H1 (cell line): ENCODE data around the gene PLPP2. TPM values are rescaled to one million over a fixed set of nuclear protein-coding genes. Genes with fewer than 3 reads are reported as not detected.
A peak's percentile ranks its signal among the peaks of the same experiment; 100 is the strongest.

Experiments used
- CTCF ChIA-PET: fragments of 300-600 bp; sonication (Branson Sonifier 250); formaldehyde crosslinking; loops from one replicate; lab custom pipeline; 2021; ENCODE audit not compliant: partially characterized antibody; lab: Charles Lee
- POLR2A ChIA-PET: fragments of 300-600 bp; sonication (Branson Sonifier 250); formaldehyde crosslinking; loops from one replicate; lab custom pipeline; 2021; ENCODE audit warnings: inconsistent platforms; ENCODE audit not compliant: partially characterized antibody; lab: Charles Lee
- DNase-seq, 2 experiments: peaks; one replicate each; pipeline versions ENCODE4 v3.0.0 to v3.0.0-alpha.2; 2010 to 2022; ENCODE audit warnings: low spot score in 2 of 2, low read depth in 1 of 2, mixed read lengths in 1 of 2
- FAIRE-seq: peaks from 2 replicates; lab custom pipeline; 2011; peaks lifted over from hg19 to GRCh38; lab: Jason Lieb, UNC
- H2AFZ ChIP-seq: 2 replicates; pipeline ENCODE4 v1.8.1; 2012; ENCODE audit warnings: low read length, inconsistent platforms
- H2AK5ac ChIP-seq: 2 replicates; pipeline ENCODE4 v1.6.1; 2013; ENCODE audit warnings: low read depth, low read length
- H2BK120ac ChIP-seq: replicated peaks from 2 replicates; pipeline ENCODE3; 2013; ENCODE audit warnings: low read depth, low read length, inconsistent platforms
- H2BK12ac ChIP-seq: 2 replicates; pipeline ENCODE4 v1.6.1; 2013; ENCODE audit warnings: low read depth, low read length
- H2BK15ac ChIP-seq: 2 replicates; pipeline ENCODE4 v1.6.1; 2013; ENCODE audit warnings: low read length
- H2BK20ac ChIP-seq: 2 replicates; pipeline ENCODE4 v1.6.1; 2013; ENCODE audit warnings: low read length
- H2BK5ac ChIP-seq: 2 replicates; pipeline ENCODE4 v1.6.1; 2013; ENCODE audit warnings: low read depth, low read length
- H3K14ac ChIP-seq: 2 replicates; pipeline ENCODE4 v1.6.1; 2013; ENCODE audit warnings: inconsistent platforms; ENCODE audit not compliant: insufficient read length
- H3K18ac ChIP-seq: 2 replicates; pipeline ENCODE4 v1.6.1; 2013; ENCODE audit warnings: low read length; ENCODE audit errors: extremely low read depth
- H3K23ac ChIP-seq: 2 replicates; pipeline ENCODE4 v1.6.1; 2013; ENCODE audit warnings: inconsistent platforms; ENCODE audit not compliant: insufficient read length
- H3K23me2 ChIP-seq: 2 replicates; pipeline ENCODE4 v1.6.1; 2013; ENCODE audit warnings: low read depth, low read length
- H3K27ac ChIP-seq: 2 replicates; pipeline ENCODE4 v1.6.1; 2011; ENCODE audit warnings: low read depth, low read length, inconsistent platforms
- H3K27me3 ChIP-seq, 4 experiments: replicated peaks in 1 of 4; 1 replicate in 1 of 4; 2 replicates in 3 of 4; pipeline versions ENCODE4 v1.6.1 to v1.8.1; 2011 to 2013; ENCODE audit warnings: low read length in 3 of 4, mild to moderate bottlenecking in 3 of 4, inconsistent platforms in 2 of 4, mixed read lengths in 2 of 4, moderate library complexity in 1 of 4; ENCODE audit not compliant: control insufficient read depth in 3 of 4, insufficient read depth in 3 of 4; ENCODE audit errors: extremely low read depth in 1 of 4
- H3K36me3 ChIP-seq, 4 experiments: 2 replicates each; pipeline versions ENCODE4 v1.6.1 to v1.8.1; 2011 to 2013; ENCODE audit warnings: mild to moderate bottlenecking in 4 of 4, low read length in 3 of 4, moderate library complexity in 2 of 4, control low read depth in 1 of 4, inconsistent platforms in 1 of 4; ENCODE audit not compliant: insufficient read depth in 4 of 4, control insufficient read depth in 2 of 4
- H3K4ac ChIP-seq: replicated peaks from 2 replicates; pipeline ENCODE3; 2013; ENCODE audit warnings: low read length, low read depth, mixed read lengths, inconsistent platforms; ENCODE audit not compliant: insufficient read length
- H3K4me1 ChIP-seq, 4 experiments: replicated peaks in 1 of 4; 1 replicate in 1 of 4; 2 replicates in 3 of 4; pipeline versions ENCODE4 v1.6.1 to v1.8.1; 2011 to 2013; ENCODE audit warnings: low read length in 3 of 4, inconsistent platforms in 2 of 4, mixed read lengths in 1 of 4; ENCODE audit not compliant: insufficient read depth in 4 of 4, control insufficient read depth in 3 of 4
- H3K4me2 ChIP-seq, 2 experiments: 2 replicates each; pipeline versions ENCODE4 v1.6.1 to v1.8.1; 2011 to 2013; ENCODE audit warnings: low read depth in 2 of 2, low read length in 2 of 2, control low read depth in 1 of 2, inconsistent platforms in 1 of 2, mild to moderate bottlenecking in 1 of 2; ENCODE audit not compliant: insufficient read depth in 1 of 2
- H3K4me3 ChIP-seq, 4 experiments: fragments of 200-600, 300-600 bp in 1 of 4; sonication (generic), shearing (Covaris generic), sonication (Bioruptor Twin) in 1 of 4; 2 replicates each; pipeline versions ENCODE4 v1.5.1 to v1.8.1; 2011 to 2016; ENCODE audit warnings: low read length in 4 of 4, low read depth in 3 of 4, control low read depth in 2 of 4, inconsistent platforms in 2 of 4, mild to moderate bottlenecking in 2 of 4, mixed read lengths in 1 of 4, moderate library complexity in 1 of 4; ENCODE audit not compliant: insufficient read depth in 2 of 4; ENCODE audit errors: extremely low read depth in 1 of 4
- H3K56ac ChIP-seq: replicated peaks from 2 replicates; pipeline ENCODE3; 2013; ENCODE audit warnings: low read depth, mild to moderate bottlenecking, mixed read lengths, low read length, inconsistent platforms; ENCODE audit not compliant: insufficient read length
- H3K79me1 ChIP-seq: 2 replicates; pipeline ENCODE4 v1.6.1; 2013; ENCODE audit warnings: low read depth, low read length, control low read depth
- H3K79me2 ChIP-seq, 2 experiments: 2 replicates each; pipeline versions ENCODE4 v1.6.1 to v1.8.1; 2012 to 2013; ENCODE audit warnings: low read length in 2 of 2, mild to moderate bottlenecking in 2 of 2, inconsistent platforms in 1 of 2; ENCODE audit not compliant: insufficient read depth in 2 of 2, control insufficient read depth in 1 of 2
- H3K9ac ChIP-seq, 4 experiments: replicated peaks in 1 of 4; 1 replicate in 1 of 4; 2 replicates in 3 of 4; pipeline versions ENCODE4 v1.6.1 to v1.8.1; 2011 to 2013; ENCODE audit warnings: low read depth in 3 of 4, low read length in 3 of 4, control low read depth in 2 of 4, mild to moderate bottlenecking in 2 of 4, moderate library complexity in 2 of 4, inconsistent platforms in 1 of 4; ENCODE audit errors: extremely low read depth in 1 of 4
- H3K9me3 ChIP-seq, 2 experiments: 2 replicates each; pipeline versions ENCODE4 v1.6.1 to v1.8.1; 2012 to 2013; ENCODE audit warnings: mild to moderate bottlenecking in 2 of 2, moderate library complexity in 2 of 2, control low read depth in 1 of 2, inconsistent platforms in 1 of 2, low read depth in 1 of 2, low read length in 1 of 2, mixed read lengths in 1 of 2; ENCODE audit not compliant: insufficient read depth in 2 of 2
- H4K20me1 ChIP-seq, 2 experiments: replicated peaks in 1 of 2; 2 replicates each; pipeline versions ENCODE3 to v1.8.1; 2011 to 2013; ENCODE audit warnings: inconsistent platforms in 2 of 2, low read length in 2 of 2, mild to moderate bottlenecking in 1 of 2; ENCODE audit not compliant: insufficient read depth in 2 of 2, control insufficient read depth in 1 of 2
- H4K5ac ChIP-seq: 2 replicates; pipeline ENCODE4 v1.6.1; 2013; ENCODE audit warnings: low read length, low read depth, mixed read lengths, inconsistent platforms; ENCODE audit not compliant: insufficient read length
- H4K8ac ChIP-seq: 2 replicates; pipeline ENCODE4 v1.8.0; 2013; ENCODE audit warnings: mild to moderate bottlenecking, moderate library complexity, low read length, inconsistent platforms; ENCODE audit not compliant: insufficient read depth; ENCODE audit errors: extremely low read depth
- H4K91ac ChIP-seq: replicated peaks from 2 replicates; pipeline ENCODE3; 2013; ENCODE audit warnings: low read length, mixed read lengths, inconsistent platforms; ENCODE audit not compliant: insufficient read length
- BCL11A ChIP-seq, 2 experiments: IDR thresholded peaks; one replicate each; pipeline ENCODE4 v1.6.1; 2011; ENCODE audit warnings: low read depth in 2 of 2, low read length in 2 of 2, mild to moderate bottlenecking in 2 of 2
- CHD2 ChIP-seq: IDR thresholded peaks from 2 replicates; pipeline ENCODE4 v1.6.1; 2012; ENCODE audit warnings: low read length, improper control_type of control experiment
- CREB1 ChIP-seq: IDR thresholded peaks from 2 replicates; pipeline ENCODE4 v1.6.1; 2012; ENCODE audit warnings: inconsistent platforms
- MAFK ChIP-seq: IDR thresholded peaks from 2 replicates; pipeline ENCODE4 v1.6.1; 2012; ENCODE audit warnings: low read depth, mild to moderate bottlenecking, improper control_type of control experiment, low read length
- POU5F1 ChIP-seq: IDR thresholded peaks from 2 replicates; pipeline ENCODE4 v1.6.1; 2011; ENCODE audit warnings: low read depth, mild to moderate bottlenecking, low read length, moderate library complexity
- SAP30 ChIP-seq: fragments of 300-600 bp; sonication (generic); IDR thresholded peaks from 2 replicates; pipeline ENCODE4 v1.7.1; 2012; ENCODE audit warnings: low read length, moderate library complexity, mild to moderate bottlenecking, inconsistent platforms; ENCODE audit not compliant: insufficient read depth, insufficient replicate concordance
- SIRT6 ChIP-seq: IDR thresholded peaks from one replicate; pipeline ENCODE4 v1.7.1; 2012; ENCODE audit warnings: low read length, inconsistent platforms
- SIX5 ChIP-seq: IDR thresholded peaks from 2 replicates; pipeline ENCODE4 v1.6.1; 2011; ENCODE audit warnings: mild to moderate bottlenecking, low read depth, low read length
- SP1 ChIP-seq: IDR thresholded peaks from 2 replicates; pipeline ENCODE4 v1.6.1; 2011; ENCODE audit warnings: low read depth, low read length
- SUZ12 ChIP-seq: fragments of 200-600 bp; sonication (generic); IDR thresholded peaks from 2 replicates; pipeline ENCODE4 v1.6.1; 2012; ENCODE audit warnings: mild to moderate bottlenecking, inconsistent platforms, low read length, moderate library complexity, mixed read lengths
- YY1 ChIP-seq: IDR thresholded peaks from 2 replicates; pipeline ENCODE4 v1.6.1; 2011; ENCODE audit warnings: low read depth, mild to moderate bottlenecking, low read length
- WGBS, 2 experiments: shearing (Covaris generic) in 1 of 2; methylation state at CpG; one replicate each; pipeline versions ENCODE4 v1.1.6 to v1.1.7; 2013 to 2015; ENCODE audit warnings: low lambda C conversion rate in 2 of 2, mixed read lengths in 2 of 2, inconsistent platforms in 1 of 2, low coverage in 1 of 2, missing lambda C conversion rate in 1 of 2; ENCODE audit not compliant: insufficient replicate concordance in 2 of 2, insufficient coverage in 1 of 2, insufficient read length in 1 of 2; ENCODE audit errors: extremely low coverage in 1 of 2, missing lambda C conversion rate in 1 of 2; 5-methylcytosine and 5-hydroxymethylcytosine counted together
- polyA plus RNA-seq, 7 experiments: library from polyadenylated mRNA; depleted of rRNA in 3 of 7; stranded (reverse) in 5 of 7; unstranded in 2 of 7; fragments of >200 nt in 5 of 7; fragments of 200-250 nt in 2 of 7; gene quantifications; 1 replicate in 5 of 7; 2 replicates in 1 of 7; 4 replicates in 1 of 7; pipeline versions ENCODE4 v1.2.1 to v1.2.3, GENCODE V29; 2011 to 2013; ENCODE audit warnings: missing spikeins in 2 of 7, mixed read lengths in 2 of 7
- total RNA-seq: library from RNA; stranded (reverse); fragmentation: NEBNext Ultra II Directional; extraction: Animal tissue kit (Norgen Biotek cat#: 25700); gene quantifications from 2 replicates; pipeline ENCODE4 v1.2.1, GENCODE V29; 2021

PLPP2 gene
- total and polyA plus RNA-seq, 2 of the 8 experiments (the other 6 are each of a cell fraction or from before 2014, with no cell fraction given) = 101 to 195 TPM

- Histone ChIP-seq H3K14ac (no peak overlapping the region), H2AFZ (no peak overlapping the region), H3K56ac (no peak overlapping the region), H2BK15ac (peak overlapping the region; percentile 75; the same call in 1 of the 2 replicates), H3K23me2 (peaks cover 2% of the 10 kb centered on the region; the same call in 1 of the 2 replicates), H4K91ac (peak overlapping the region; percentile 97), H2BK120ac (peak overlapping the region; percentile 30), H3K27ac (peak overlapping the region; percentile 59), H3K4ac (peak overlapping the region; percentile 30), H2AK5ac (peak overlapping the region; percentile 87), H3K9ac (no peak overlapping the region; a peak in 1 of 7 replicates), H3K4me1 (peaks cover 7 to 23% (median 18%) of the 10 kb centered on the region in 4 experiments), H3K23ac (no peak overlapping the region), H4K5ac (peak overlapping the region; percentile 17), H3K18ac (peak overlapping the region; percentile 94), H3K4me2 (peak overlapping the region; percentile 28 to 49), H4K8ac (0 out of 2 replicates have a peak overlapping the region, but pooled peaks have one; percentile 4), H2BK5ac (peak overlapping the region; percentile 89; the same call in 1 of the 2 replicates), H3K79me2 (peaks cover 0 to 23% of the 10 kb centered on the region in 2 experiments; a peak in 3 of 4 replicates), H2BK12ac (peak overlapping the region; percentile 98), H2BK20ac (peak overlapping the region; percentile 55; the same call in 1 of the 2 replicates), H3K36me3 (peaks cover 0 to 12% (median 2%) of the 10 kb centered on the region in 4 experiments; a peak in 5 of 8 replicates), H4K20me1 (no peaks in the 10 kb centered on the region), H3K79me1 (peaks cover 3% of the 10 kb centered on the region; the same call in 1 of the 2 replicates), H3K9me3 (peaks cover 0 to 13% of the 10 kb centered on the region in 2 experiments; a peak in 1 of 4 replicates), H3K27me3 (peaks cover 0 to 6% (median 4%) of the 10 kb centered on the region in 4 experiments; a peak in 3 of 7 replicates), H3K4me3 (peak overlapping the region in 1 of 4 experiments; percentile 70; a peak in 1 of 8 replicates)
- WGBS, 2 experiments = 74% methylated on average over 10 of the region's 10 CpGs; no CpG with 5 or more reads in 1 of the 2 experiments
- FAIRE-seq = no peak
- CTCF ChIA-PET = interaction anchor here (1.0 kb wide), 1 partner anchor 22 kb away, joined by 4 read pairs; no protein-coding TSS in a partner anchor
- no peak for DNase-seq
- no peak for TF ChIP-seq YY1
- TF ChIP-seq SAP30 = no peak
- no peak for TF ChIP-seq SUZ12
- TF ChIP-seq SIX5 = no peak
- no peak for TF ChIP-seq CHD2
- TF ChIP-seq BCL11A (IDR thresholded peaks at IDR 0.05; ENCODE audit: low read depth in 2 of 2, low read length in 2 of 2) = no peak
- no peak for TF ChIP-seq MAFK
- no peak for TF ChIP-seq CREB1
- TF ChIP-seq SP1 = no peak
- TF ChIP-seq POU5F1 = no peak
- no peak for TF ChIP-seq SIRT6
- POLR2A ChIA-PET = interaction anchor here (1.2 to 5.7 kb wide), 4 partner anchors 12 to 56 kb away, joined by 4 to 88 read pairs (median 4); partner anchors contain the start of gene MIER2
These were observed 2.3 kb downstream of the PLPP2 start for GRCh38 chr19:288911-289310.
